Aorta (tissue), 5 donors: Measurements from ENCODE around the gene ANKH. TPM values are rescaled to one million over a fixed set of nuclear protein-coding genes. Genes with fewer than 3 reads are reported as not detected.

Experiments used
- ATAC-seq: fragments of 200-7000 bp; cut with Tn5 transposase; one replicate; pipeline ENCODE4 v1.9.1; 2022; ENCODE audit warnings: moderate library complexity; ENCODE audit not compliant: low FRiP score
- DNase-seq, 2 donors: peaks; one replicate each; pipeline ENCODE4 v3.0.0-alpha.2; 2020
- H3K27ac ChIP-seq, 2 donors: one replicate each; pipeline ENCODE4 v1.5.1; 2013; ENCODE audit warnings: low read length in 2 of 2, mild to moderate bottlenecking in 2 of 2, moderate library complexity in 2 of 2, control low read depth in 1 of 2, inconsistent platforms in 1 of 2, low read depth in 1 of 2
- H3K27me3 ChIP-seq, 2 donors: one replicate each; pipeline ENCODE4 v1.6.1; 2013; ENCODE audit warnings: control low read depth in 1 of 2, low read length in 1 of 2, mild to moderate bottlenecking in 1 of 2, moderate library complexity in 1 of 2; ENCODE audit not compliant: insufficient read depth in 2 of 2, control insufficient read depth in 1 of 2
- H3K36me3 ChIP-seq, 2 donors: one replicate each; pipeline ENCODE4 v1.6.1; 2013; ENCODE audit warnings: control low read depth in 1 of 2, low read length in 1 of 2, mild to moderate bottlenecking in 1 of 2; ENCODE audit not compliant: insufficient read depth in 2 of 2, control insufficient read depth in 1 of 2
- H3K4me1 ChIP-seq, 2 donors: one replicate each; pipeline ENCODE4 v1.6.1; 2013; ENCODE audit warnings: low read length in 2 of 2, control low read depth in 1 of 2, mild to moderate bottlenecking in 1 of 2, moderate library complexity in 1 of 2; ENCODE audit not compliant: insufficient read depth in 2 of 2, control insufficient read depth in 1 of 2
- H3K4me3 ChIP-seq, 2 donors: one replicate each; pipeline ENCODE4 v1.5.1; 2013; ENCODE audit warnings: low read length in 2 of 2, control low read depth in 1 of 2, mild to moderate bottlenecking in 1 of 2
- H3K9me3 ChIP-seq: one replicate; pipeline ENCODE4 v1.6.1; 2013; ENCODE audit warnings: mild to moderate bottlenecking, low read length; ENCODE audit not compliant: control insufficient read depth
- WGBS, 2 donors: extraction: QIAGEN DNeasy Blood & Tissue Kit; methylation state at CpG; one replicate each; pipeline ENCODE4 v1.1.7; 2013; 5-methylcytosine and 5-hydroxymethylcytosine counted together
- intact Hi-C, 2 donors: fragments of 100-400 bp; cut with DNase I; formaldehyde crosslinking; loops; one replicate each; pipeline versions ENCODE4 v1.14.2 to v1.15.0; 2022
- polyA plus RNA-seq, 2 donors: library from polyadenylated mRNA; stranded (reverse); fragments of 200-250 nt; gene quantifications; one replicate each; pipeline ENCODE4 v1.2.3, GENCODE V29; 2013
- total RNA-seq, 2 donors: library from RNA; stranded (reverse); fragmentation: NEBNext Ultra II Directional; extraction: Animal tissue kit (Norgen Biotek cat#: 25700); gene quantifications; one replicate each; pipeline ENCODE4 v1.2.1, GENCODE V29; 2021
- donor health status: healthy with polysubstance abuse.
- donor health status: Bipolar disorder and iron deficiency.
- donor health status: DM: no; HTN: no; CAD: no.
- donor health status: DM: no; HTN: no; CAD: no.
- donor health status: DM: yes; HTN: yes; CAD: no.

The ANKH gene
- total and polyA plus RNA-seq, 4 donors: 63.7 to 257 (median 167) TPM

DNA sequence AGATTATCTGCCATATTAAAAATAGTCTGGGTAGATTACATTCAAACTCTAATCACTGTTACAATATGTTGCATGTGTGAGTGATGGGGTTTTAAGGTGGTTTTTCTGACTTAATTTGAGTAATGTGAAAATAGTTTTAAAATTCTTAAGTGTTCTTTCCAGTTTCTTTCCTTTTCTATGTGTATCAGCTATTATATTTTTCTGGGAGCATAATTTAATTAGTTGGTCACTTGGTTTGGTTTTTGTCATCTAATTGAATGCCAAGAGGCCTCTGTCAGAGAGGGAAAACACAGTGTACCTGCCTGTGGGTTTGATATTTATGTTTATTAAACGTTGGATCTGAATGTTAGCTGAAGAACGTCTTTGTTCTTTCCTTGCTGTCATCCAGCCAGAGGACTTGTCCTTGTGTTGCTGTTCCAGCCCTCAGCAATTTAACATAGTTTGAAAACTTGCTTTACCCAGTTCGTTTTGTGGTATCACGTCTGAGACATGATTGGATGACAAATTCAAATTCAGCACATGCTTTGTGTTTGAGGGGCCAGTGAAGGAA, 187.6 kb downstream of the ANKH start:
- 28 to 41% methylated on average over 4 of the region's 4 CpGs for WGBS, 2 donors
- intact Hi-C loops: loop anchor here in 1 of 2 donors (10.0 kb wide), 1 partner anchor 191 kb away; the partner anchor contains the start of gene ANKH
- H3K36me3 ChIP-seq: peaks cover 0 to 6% of the 10 kb centered on the region in 2 donors
- H3K4me1 ChIP-seq: peaks cover 0 to 3% of the 10 kb centered on the region in 2 donors
- H3K27ac ChIP-seq: peak overlapping the region in 1 of 2 donors; percentile 25
- ATAC-seq (no peak), DNase-seq (no peak)
- no peaks in the 10 kb centered on the region for H3K9me3 ChIP-seq
- no peak overlapping the region for H3K4me3 ChIP-seq
- H3K27me3 ChIP-seq: no peaks in the 10 kb centered on the region

DNA sequence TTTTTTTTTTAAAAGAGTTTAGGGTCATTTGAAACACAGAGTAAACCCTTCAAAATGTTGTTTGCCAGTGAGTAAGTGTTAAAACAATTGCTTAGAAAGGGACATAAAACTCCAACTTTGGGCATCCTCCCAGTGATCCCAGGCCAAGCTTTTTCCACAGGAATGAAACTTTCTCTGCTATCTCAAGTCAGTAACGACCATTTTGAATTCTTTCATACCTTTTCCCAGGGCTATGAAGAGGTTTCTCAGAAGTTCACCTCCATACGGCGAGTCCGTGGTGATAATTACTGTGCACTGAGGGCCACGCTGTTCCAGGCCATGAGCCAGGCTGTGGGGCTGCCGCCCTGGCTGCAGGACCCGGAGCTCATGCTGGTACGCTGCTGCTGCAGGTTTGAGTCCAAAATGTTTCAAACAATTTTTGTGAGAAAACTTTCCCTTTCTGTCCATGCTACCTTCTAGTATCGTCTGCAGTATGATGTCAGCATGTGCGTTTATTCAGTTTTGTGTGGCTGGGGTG, 190.3 kb downstream of the ANKH start:
- intact Hi-C loops: loop anchor here in 1 of 2 donors (10.0 kb wide), 1 partner anchor 194 kb away; the partner anchor contains the start of gene ANKH

DNA sequence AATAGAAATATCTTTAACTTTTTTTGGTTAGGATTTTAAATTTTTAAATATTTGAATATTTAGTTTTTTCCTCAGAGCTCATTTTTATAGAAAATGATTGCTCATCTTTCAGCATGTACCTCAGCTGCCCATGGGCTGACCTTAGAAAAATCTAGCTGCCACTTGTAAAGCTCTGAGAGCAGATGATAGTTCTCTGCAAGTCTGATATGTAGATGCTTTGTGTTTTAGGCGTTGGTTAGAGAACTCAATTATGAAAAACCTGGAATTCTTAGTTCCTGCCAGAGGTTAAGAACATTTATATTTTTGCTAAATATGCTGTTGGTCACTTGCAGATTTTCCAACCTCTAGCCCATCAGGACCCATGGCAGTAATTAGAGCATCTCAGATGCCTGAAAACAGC, 192.0 kb downstream of the ANKH start:
- no peaks in the 10 kb centered on the region for H3K9me3 ChIP-seq
- peaks cover 0 to 4% of the 10 kb centered on the region in 2 donors for H3K36me3 ChIP-seq
- peaks cover 0 to 7% of the 10 kb centered on the region in 2 donors for H3K4me1 ChIP-seq
- no peak for DNase-seq
- H3K4me3 ChIP-seq: no peak overlapping the region
- WGBS, 2 donors: 55 to 67% methylated on average over 1 of the region's 1 CpG
- peak overlapping the region in 1 of 2 donors; percentile 32 for H3K27ac ChIP-seq
- no peaks in the 10 kb centered on the region for H3K27me3 ChIP-seq
- intact Hi-C loops: no loop called here
- ATAC-seq: no peak

More for the DNA sequence above, 190.3 kb downstream of the ANKH start:
- 50 to 56% methylated on average over 10 of the region's 10 CpGs for WGBS, 2 donors
- H3K4me3 ChIP-seq: no peak overlapping the region
- peaks cover 0 to 2% of the 10 kb centered on the region in 2 donors for H3K4me1 ChIP-seq
- H3K27ac ChIP-seq: peak overlapping the region in 1 of 2 donors; percentile 10
- ATAC-seq: no peak
- no peak for DNase-seq
- H3K27me3 ChIP-seq: no peaks in the 10 kb centered on the region
- H3K36me3 ChIP-seq: peaks cover 0 to 6% of the 10 kb centered on the region in 2 donors
- no peaks in the 10 kb centered on the region for H3K9me3 ChIP-seq

DNA sequence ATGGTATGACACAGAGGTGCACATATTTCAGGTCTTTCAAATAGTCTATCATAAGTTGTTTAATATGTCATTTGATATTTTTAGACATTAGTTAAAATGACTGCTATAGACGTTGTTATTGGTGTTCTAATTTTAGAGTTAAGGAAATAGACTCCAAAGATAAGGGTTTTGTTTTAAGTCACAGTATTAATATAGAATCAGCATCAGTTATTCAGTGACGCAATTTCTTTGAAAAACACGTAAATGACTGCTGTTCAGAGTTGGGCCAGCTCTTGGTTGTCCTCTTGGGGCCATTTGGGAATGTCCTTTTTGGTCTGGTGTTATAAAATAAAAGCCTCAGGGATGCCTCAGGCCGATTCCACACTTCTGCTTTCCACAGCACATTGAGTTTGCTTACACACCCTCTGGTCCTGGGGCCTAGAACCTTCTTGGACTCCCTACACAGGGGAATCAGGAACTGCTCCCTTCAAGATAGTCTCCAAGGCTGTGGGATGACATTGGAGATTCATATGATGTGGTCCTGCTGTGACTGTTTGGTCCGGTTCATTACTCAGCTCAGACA, 192.7 kb downstream of the ANKH start:
- no peak overlapping the region for H3K4me3 ChIP-seq
- no peaks in the 10 kb centered on the region for H3K9me3 ChIP-seq
- H3K27ac ChIP-seq: peak overlapping the region; percentile 31 to 65
- 22 to 24% methylated on average over 5 of the region's 5 CpGs for whole genome bisulfite sequencing, 2 donors
- peaks cover 0 to 1% of the 10 kb centered on the region in 2 donors for H3K36me3 ChIP-seq
- H3K27me3 ChIP-seq: no peaks in the 10 kb centered on the region
- no peak for DNase-seq
- peak; percentile 59 for ATAC-seq
- intact Hi-C loops: no loop called here
- H3K4me1 ChIP-seq: peaks cover 0 to 7% of the 10 kb centered on the region in 2 donors

DNA sequence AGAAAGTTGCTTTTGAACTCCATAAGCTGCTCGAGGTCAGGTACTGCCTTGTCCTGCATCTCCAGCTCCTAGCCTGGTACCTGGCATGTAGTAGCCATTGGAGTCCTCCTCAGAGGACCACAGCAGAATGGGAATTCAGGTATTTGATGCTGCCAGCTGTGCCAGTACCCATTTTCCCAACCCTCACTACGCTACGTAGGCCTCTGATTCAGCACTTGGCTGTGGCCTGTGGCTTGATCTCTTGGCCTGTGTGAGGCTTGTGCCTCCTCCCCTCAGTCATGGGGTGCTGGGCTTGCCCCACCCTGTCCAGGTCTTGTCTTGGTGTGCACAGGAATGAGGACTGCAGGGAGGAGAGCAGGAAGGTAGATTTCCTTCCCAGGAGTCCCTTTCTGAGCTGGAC, 195.3 kb downstream of the ANKH start:
- H3K27me3 ChIP-seq: no peaks in the 10 kb centered on the region
- no peaks in the 10 kb centered on the region for H3K9me3 ChIP-seq
- 11 to 18% methylated on average over 3 of the region's 3 CpGs for WGBS, 2 donors
- H3K27ac ChIP-seq: peak overlapping the region; percentile 84 to 96
- peaks cover 0 to 12% of the 10 kb centered on the region in 2 donors for H3K4me1 ChIP-seq
- ATAC-seq: peak; percentile 59
- H3K4me3 ChIP-seq: no peak overlapping the region
- H3K36me3 ChIP-seq: no peaks in the 10 kb centered on the region
- peak in 1 of 2 donors; percentile 69 for DNase-seq
- intact Hi-C loops: no loop called here

DNA sequence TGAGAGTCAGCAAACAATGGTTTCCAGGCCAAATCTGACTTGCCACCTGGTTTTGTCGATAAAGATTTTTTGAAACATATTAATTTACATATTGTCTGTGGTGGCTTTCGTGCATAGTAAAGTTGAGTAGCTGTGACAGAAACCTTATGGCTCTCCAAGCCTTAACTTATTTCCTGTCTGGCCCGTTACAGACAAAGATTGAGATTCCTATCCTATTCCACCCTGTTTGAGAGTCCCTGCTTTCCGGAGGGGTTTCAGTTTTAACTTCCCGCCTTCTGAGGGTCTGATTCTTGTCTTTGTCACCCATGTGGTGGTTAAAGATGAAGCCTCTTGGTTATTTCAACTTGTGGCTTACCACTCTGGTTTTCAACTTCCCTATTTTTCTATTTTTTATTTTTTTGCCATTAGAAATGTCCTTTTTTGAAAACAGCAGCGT, 195.7 kb downstream of the ANKH start:
- whole genome bisulfite sequencing, 2 donors: 35 to 42% methylated on average over 6 of the region's 6 CpGs
- no peaks in the 10 kb centered on the region for H3K9me3 ChIP-seq
- intact Hi-C loops: no loop called here
- DNase-seq: no peak
- peak overlapping the region; percentile 84 to 96 for H3K27ac ChIP-seq
- peaks cover 0 to 12% of the 10 kb centered on the region in 2 donors for H3K4me1 ChIP-seq
- H3K27me3 ChIP-seq: no peaks in the 10 kb centered on the region
- H3K36me3 ChIP-seq: no peaks in the 10 kb centered on the region
- H3K4me3 ChIP-seq: no peak overlapping the region
- no peak for ATAC-seq

DNA sequence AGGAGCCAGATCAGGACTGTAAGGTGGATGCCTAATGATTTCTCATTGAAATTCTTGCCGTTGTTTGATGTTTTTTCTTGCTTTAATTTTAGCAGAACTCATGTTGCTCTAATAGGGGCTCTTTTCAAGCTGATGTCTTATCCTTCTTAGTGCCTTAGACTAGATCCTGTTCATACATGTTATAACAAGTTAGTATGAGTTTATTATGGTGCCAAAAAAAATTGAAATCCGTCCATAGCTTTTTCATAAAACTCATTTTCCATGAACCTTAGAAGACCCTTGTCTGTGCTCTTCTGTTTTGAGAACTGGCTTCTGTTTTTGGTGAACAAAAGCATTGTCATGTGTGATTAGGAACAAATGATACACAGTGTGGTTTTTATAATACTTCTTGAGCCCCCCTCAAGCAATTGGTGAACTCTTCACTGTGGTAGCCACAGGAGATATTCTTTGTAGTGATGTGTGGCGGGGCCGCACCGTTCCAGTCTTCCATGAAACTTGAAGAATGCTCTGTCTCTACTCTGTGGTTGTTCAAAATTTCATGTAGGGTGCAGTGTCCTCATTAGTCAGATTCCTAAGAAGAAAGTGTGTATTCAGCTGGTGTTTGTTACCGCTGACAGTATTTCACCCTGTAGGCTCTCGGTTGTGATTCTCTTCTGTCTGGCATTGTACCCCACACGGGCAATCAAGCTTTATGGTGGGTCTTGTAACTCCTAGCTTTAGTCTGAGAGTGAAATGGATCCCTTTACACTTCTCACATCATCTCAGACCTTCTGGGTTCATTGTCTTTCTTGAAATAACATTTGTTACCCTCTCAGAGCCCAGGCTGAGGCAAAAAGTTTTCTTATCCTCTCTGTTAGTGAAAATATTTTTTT, 196.4 kb downstream of the ANKH start:
- ATAC-seq: no peak
- H3K9me3 ChIP-seq: no peaks in the 10 kb centered on the region
- no peak for DNase-seq
- no peaks in the 10 kb centered on the region for H3K36me3 ChIP-seq
- peak overlapping the region; percentile 84 to 88 for H3K27ac ChIP-seq
- no peak overlapping the region for H3K4me3 ChIP-seq
- intact Hi-C loops: no loop called here
- 66 to 71% methylated on average over 8 of the region's 8 CpGs for WGBS, 2 donors
- peaks cover 0 to 12% of the 10 kb centered on the region in 2 donors for H3K4me1 ChIP-seq
- no peaks in the 10 kb centered on the region for H3K27me3 ChIP-seq

DNA sequence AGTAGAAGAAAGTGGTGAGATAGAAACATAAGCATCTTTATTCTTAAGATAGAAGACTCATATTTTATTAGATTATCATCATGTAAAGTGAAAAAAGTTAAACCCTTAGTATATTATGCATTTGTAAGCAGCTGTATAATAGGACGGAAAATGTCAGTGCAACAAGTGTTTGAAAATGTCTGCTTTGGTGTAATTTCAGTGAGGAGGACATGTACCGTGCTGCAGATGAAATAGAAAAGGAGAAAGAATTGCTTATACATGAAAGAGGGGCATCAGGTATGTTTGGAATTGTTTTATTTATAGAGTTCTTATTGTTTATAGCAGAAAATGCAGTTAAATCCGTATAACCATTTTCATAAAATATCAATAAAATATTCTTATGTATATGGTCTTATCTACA, 198.1 kb downstream of the ANKH start:
- Histone ChIP-seq H3K4me1 (peaks cover 0 to 12% of the 10 kb centered on the region in 2 donors), H3K36me3 (no peaks in the 10 kb centered on the region), H3K27ac (no peak overlapping the region), H3K9me3 (no peaks in the 10 kb centered on the region), H3K4me3 (no peak overlapping the region), H3K27me3 (no peaks in the 10 kb centered on the region)
- DNase-seq (no peak), ATAC-seq (no peak)
- 69 to 91% methylated on average over 3 of the region's 3 CpGs for WGBS, 2 donors
- intact Hi-C loops: no loop called here
